ENCODE results near the gene ADA. TPM values are rescaled to one million over a fixed set of nuclear protein-coding genes. Genes with fewer than 3 reads are reported as not detected.

ADA gene
- total RNA-seq, 1 experiment from 2014 or later, result 4.7 TPM

- no peak for DNase-seq (ENCODE audit: low read depth)
Observed at GRCh38 chr20:44644667-44645131, 6.8 kb downstream of the ADA start.

- no peak for DNase-seq (ENCODE audit: low read depth)
Observed at GRCh38 chr20:44644230-44644617, 7.3 kb downstream of the ADA start.

GRCh38 chr20:44643596-44644229, 7.8 kb downstream of the ADA start:
- peak; percentile 88 for DNase-seq (ENCODE audit: low read depth)

GRCh38 chr20:44643154-44643519, 8.4 kb downstream of the ADA start:
- no peak for DNase-seq (ENCODE audit: low read depth)

- peak; percentile 77 for DNase-seq (ENCODE audit: low read depth)
Observed at GRCh38 chr20:44642203-44643153, 9.0 kb downstream of the ADA start.

GRCh38 chr20:44641325-44641724, 10.2 kb downstream of the ADA start:
- no peak for DNase-seq (ENCODE audit: low read depth)

GRCh38 chr20:44640522-44640921, 11.0 kb downstream of the ADA start:
- DNase-seq (ENCODE audit: low read depth), result no peak

- no peak for DNase-seq (ENCODE audit: low read depth)
Observed at GRCh38 chr20:44637522-44638372, 13.8 kb downstream of the ADA start.

GRCh38 chr20:44637042-44637441, 14.5 kb downstream of the ADA start:
- no peak for DNase-seq (ENCODE audit: low read depth)

GRCh38 chr20:44635877-44636276, 15.6 kb downstream of the ADA start:
- DNase-seq (ENCODE audit: low read depth), result no peak

- DNase-seq (ENCODE audit: low read depth), result no peak
Observed at GRCh38 chr20:44633872-44634600, 17.5 kb downstream of the ADA start.

- DNase-seq (ENCODE audit: low read depth), result no peak
Observed at GRCh38 chr20:44633187-44633810, 18.2 kb downstream of the ADA start.

- no peak for DNase-seq (ENCODE audit: low read depth)
Observed at GRCh38 chr20:44632103-44632752, 19.3 kb downstream of the ADA start.

GRCh38 chr20:44630297-44630696, 21.2 kb downstream of the ADA start:
- DNase-seq (ENCODE audit: low read depth), result no peak

GRCh38 chr20:44629542-44629941, 22.0 kb downstream of the ADA start:
- DNase-seq (ENCODE audit: low read depth), result no peak

GRCh38 chr20:44629017-44629385, 22.5 kb downstream of the ADA start:
- no peak for DNase-seq (ENCODE audit: low read depth)

- DNase-seq (ENCODE audit: low read depth), result no peak
Observed at GRCh38 chr20:44627364-44628010, 24.0 kb downstream of the ADA start.

GRCh38 chr20:44626278-44626677, 25.2 kb downstream of the ADA start:
- DNase-seq (ENCODE audit: low read depth), result no peak

- no peak for DNase-seq (ENCODE audit: low read depth)
Observed at GRCh38 chr20:44625361-44625760, 26.1 kb downstream of the ADA start.

- no peak for DNase-seq (ENCODE audit: low read depth)
Observed at GRCh38 chr20:44624743-44625271, 26.7 kb downstream of the ADA start.
